Measurements from ENCODE around the gene FKBP2.
"Not testable (repeated sequence)": the region's sequence is repeated elsewhere in the genome, so short reads cannot be mapped to it uniquely, and the experiment has no call there.

GRCh38 chr11:64246621-64246870 is 5.7 kb downstream of the FKBP2 start:
- TF ChIP-seq POLR2A (IDR thresholded peaks at IDR 0.05); CTCF (IDR thresholded peaks at IDR 0.05); POLR2AphosphoS5 (IDR thresholded peaks at IDR 0.05; ENCODE audit: insufficient read depth in 1 of 2, low read depth in 1 of 2): not testable (repeated sequence)
